HL-60 (cell line): ENCODE measurements around the gene SLC43A2.

Source experiments
- CTCF ChIP-seq: IDR thresholded peaks from one replicate; pipeline ENCODE4 v1.5.1; 2011; ENCODE audit warnings: low read length, control low read depth, inconsistent platforms; ENCODE audit not compliant: insufficient read depth
- GABPA ChIP-seq: IDR thresholded peaks from 2 replicates; pipeline ENCODE4 v1.6.1; 2012; ENCODE audit warnings: low read depth
- POLR2AphosphoS5 ChIP-seq: IDR thresholded peaks from 2 replicates; pipeline ENCODE4 v1.6.1; 2012; ENCODE audit warnings: low read depth

GRCh38 chr17:1559047-1560043, 69.3 kb downstream of the SLC43A2 start:
- TF ChIP-seq CTCF (no peak), POLR2AphosphoS5 (no peak), GABPA (no peak)
